ENCODE measurements around the gene ACTL10.

DNA sequence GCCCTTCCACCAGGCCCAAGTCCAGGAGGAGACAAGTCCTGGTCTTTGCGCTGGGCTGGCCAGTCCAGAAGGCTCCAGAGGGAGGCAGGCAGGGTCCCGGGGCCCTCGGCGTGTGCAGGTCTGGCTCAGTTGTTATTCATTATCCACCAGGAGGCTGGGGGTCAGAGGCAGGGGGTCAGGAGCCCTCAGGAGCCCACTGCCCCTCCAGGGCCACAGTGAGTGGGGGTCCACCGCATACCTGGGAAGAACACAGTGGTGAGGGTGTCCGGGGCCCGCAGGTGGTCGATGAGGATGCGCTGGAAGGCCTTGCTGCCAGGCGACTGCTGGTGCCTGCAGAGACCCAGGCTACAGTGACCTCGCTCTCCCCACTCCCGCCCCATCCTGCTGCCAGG is 9.0 kb upstream of the ACTL10 start:
- TF ChIP-seq, protein P1, sequence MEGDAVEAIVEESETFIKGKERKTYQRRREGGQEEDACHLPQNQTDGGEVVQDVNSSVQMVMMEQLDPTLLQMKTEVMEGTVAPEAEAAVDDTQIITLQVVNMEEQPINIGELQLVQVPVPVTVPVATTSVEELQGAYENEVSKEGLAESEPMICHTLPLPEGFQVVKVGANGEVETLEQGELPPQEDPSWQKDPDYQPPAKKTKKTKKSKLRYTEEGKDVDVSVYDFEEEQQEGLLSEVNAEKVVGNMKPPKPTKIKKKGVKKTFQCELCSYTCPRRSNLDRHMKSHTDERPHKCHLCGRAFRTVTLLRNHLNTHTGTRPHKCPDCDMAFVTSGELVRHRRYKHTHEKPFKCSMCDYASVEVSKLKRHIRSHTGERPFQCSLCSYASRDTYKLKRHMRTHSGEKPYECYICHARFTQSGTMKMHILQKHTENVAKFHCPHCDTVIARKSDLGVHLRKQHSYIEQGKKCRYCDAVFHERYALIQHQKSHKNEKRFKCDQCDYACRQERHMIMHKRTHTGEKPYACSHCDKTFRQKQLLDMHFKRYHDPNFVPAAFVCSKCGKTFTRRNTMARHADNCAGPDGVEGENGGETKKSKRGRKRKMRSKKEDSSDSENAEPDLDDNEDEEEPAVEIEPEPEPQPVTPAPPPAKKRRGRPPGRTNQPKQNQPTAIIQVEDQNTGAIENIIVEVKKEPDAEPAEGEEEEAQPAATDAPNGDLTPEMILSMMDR (tag by site-specific recombination; IDR thresholded peaks at IDR 0.05), result no peak
- TF ChIP-seq ZBTB7A (tag by site-specific recombination; IDR thresholded peaks at IDR 0.05; ENCODE audit: low read depth), result no peak
- TF ChIP-seq ZNF776 (tag by site-specific recombination; IDR thresholded peaks at IDR 0.05; ENCODE audit: borderline replicate concordance), result no peak
- no peak for TF ChIP-seq ZBTB17 (tag by site-specific recombination; IDR thresholded peaks at IDR 0.05)
- TF ChIP-seq, protein P2, sequence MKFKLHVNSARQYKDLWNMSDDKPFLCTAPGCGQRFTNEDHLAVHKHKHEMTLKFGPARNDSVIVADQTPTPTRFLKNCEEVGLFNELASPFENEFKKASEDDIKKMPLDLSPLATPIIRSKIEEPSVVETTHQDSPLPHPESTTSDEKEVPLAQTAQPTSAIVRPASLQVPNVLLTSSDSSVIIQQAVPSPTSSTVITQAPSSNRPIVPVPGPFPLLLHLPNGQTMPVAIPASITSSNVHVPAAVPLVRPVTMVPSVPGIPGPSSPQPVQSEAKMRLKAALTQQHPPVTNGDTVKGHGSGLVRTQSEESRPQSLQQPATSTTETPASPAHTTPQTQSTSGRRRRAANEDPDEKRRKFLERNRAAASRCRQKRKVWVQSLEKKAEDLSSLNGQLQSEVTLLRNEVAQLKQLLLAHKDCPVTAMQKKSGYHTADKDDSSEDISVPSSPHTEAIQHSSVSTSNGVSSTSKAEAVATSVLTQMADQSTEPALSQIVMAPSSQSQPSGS (tag by site-specific recombination; IDR thresholded peaks at IDR 0.05; ENCODE audit: low read depth), result no peak
- TF ChIP-seq SP2 (tag by site-specific recombination; IDR thresholded peaks at IDR 0.05), result no peak
- no peak for TF ChIP-seq ZNF629 (tag by site-specific recombination; IDR thresholded peaks at IDR 0.05)
- TF ChIP-seq ZNF274 (IDR thresholded peaks at IDR 0.05; ENCODE audit: low read length), result no peak
- no peak for TF ChIP-seq ZNF274 (tag by site-specific recombination; IDR thresholded peaks at IDR 0.05; ENCODE audit: borderline replicate concordance)
